Measurements from ENCODE around the gene CETN3. TPM values are rescaled to one million over a fixed set of nuclear protein-coding genes. Genes with fewer than 3 reads are reported as not detected.

CETN3 gene
- polyA plus RNA-seq, 1 donor, result 34.6 TPM

- WGBS (ENCODE audit: insufficient coverage, low lambda C conversion rate), result 100% methylated on average over 1 of the region's 6 CpGs
- DNase-seq, result no peak
Measured at GRCh38 chr5:90342576-90342975, 67.0 kb downstream of the CETN3 start.

More at GRCh38 chr5:90342576-90342975, 67.0 kb downstream of the CETN3 start:
- no peaks in the 10 kb centered on the region for H3K36me3 ChIP-seq (ENCODE audit: control insufficient read depth, insufficient read depth, low read length)
- no peak overlapping the region for H3K27ac ChIP-seq (ENCODE audit: low read length)
- no peaks in the 10 kb centered on the region for H3K9me3 ChIP-seq (ENCODE audit: control insufficient read depth, low read depth, low read length)
- H3K4me3 ChIP-seq (ENCODE audit: low read length), result no peak overlapping the region
- H3K4me1 ChIP-seq (ENCODE audit: control insufficient read depth, insufficient read depth, low read length), result peaks cover 2% of the 10 kb centered on the region
- H3K27me3 ChIP-seq (ENCODE audit: control insufficient read depth, insufficient read depth, low read length), result no peaks in the 10 kb centered on the region

Other genes starting within 250 kb of the CETN3 start
- gene MBLAC2, start 65.0 kb upstream of the CETN3 start, polyA plus RNA-seq, result 9.4 TPM
- 2.7 TPM for gene POLR3G, start 65.1 kb upstream of the CETN3 start, polyA plus RNA-seq
- 25.4 TPM for gene LYSMD3, start 119.8 kb upstream of the CETN3 start, polyA plus RNA-seq
- 3.0 TPM for gene ADGRV1, start 149.0 kb upstream of the CETN3 start, polyA plus RNA-seq